GM19238 (cell line): ENCODE measurements around the gene AMIGO3.
"Not testable (repeated sequence)": the region's sequence is repeated elsewhere in the genome, so short reads cannot be mapped to it uniquely, and the experiment has no call there.

Source experiments
- DNase-seq: peaks from one replicate; pipeline ENCODE4 v3.0.0; 2011; ENCODE audit warnings: low spot score; ENCODE audit not compliant: insufficient read length

AMIGO3 gene, protein sequence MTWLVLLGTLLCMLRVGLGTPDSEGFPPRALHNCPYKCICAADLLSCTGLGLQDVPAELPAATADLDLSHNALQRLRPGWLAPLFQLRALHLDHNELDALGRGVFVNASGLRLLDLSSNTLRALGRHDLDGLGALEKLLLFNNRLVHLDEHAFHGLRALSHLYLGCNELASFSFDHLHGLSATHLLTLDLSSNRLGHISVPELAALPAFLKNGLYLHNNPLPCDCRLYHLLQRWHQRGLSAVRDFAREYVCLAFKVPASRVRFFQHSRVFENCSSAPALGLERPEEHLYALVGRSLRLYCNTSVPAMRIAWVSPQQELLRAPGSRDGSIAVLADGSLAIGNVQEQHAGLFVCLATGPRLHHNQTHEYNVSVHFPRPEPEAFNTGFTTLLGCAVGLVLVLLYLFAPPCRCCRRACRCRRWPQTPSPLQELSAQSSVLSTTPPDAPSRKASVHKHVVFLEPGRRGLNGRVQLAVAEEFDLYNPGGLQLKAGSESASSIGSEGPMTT

DNA sequence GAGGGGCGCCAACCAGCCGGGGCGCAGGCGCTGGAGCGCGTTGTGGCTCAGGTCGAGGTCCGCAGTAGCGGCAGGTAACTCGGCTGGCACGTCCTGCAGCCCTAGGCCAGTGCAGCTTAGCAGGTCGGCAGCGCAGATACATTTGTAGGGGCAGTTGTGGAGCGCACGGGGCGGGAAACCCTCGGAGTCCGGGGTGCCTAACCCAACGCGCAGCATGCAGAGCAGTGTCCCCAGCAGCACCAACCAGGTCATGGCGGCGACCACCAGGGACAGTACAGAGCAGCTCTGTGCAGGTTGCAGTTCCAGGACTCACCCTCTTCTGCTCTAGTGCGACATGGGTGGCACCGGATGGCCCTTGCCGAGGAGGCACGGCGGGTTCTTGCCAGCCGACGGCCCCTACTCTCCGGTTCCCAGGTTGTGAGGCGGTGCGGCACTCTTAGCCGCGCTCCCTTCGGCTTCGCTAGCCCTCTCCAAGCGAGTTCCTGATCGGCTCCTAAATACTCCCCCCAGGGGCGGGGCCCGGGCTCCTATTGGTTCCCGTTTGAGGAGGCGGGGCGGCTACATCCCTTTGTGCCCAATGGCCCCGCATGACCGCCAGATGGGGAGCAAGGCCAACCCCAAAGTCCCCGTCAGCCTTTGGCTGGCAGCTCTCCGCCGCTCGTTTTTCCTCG is at the start of gene AMIGO3:
TSS of gene AMIGO3 (minus strand) at position 471 of the 671 bp plus-strand sequence. CDS start at position 252, 219 bp downstream.
- peak; percentile 96 for DNase-seq

GRCh38 chr3:49763981-49764380 is 44.5 kb upstream of the AMIGO3 start:
- DNase-seq = no peak

DNA sequence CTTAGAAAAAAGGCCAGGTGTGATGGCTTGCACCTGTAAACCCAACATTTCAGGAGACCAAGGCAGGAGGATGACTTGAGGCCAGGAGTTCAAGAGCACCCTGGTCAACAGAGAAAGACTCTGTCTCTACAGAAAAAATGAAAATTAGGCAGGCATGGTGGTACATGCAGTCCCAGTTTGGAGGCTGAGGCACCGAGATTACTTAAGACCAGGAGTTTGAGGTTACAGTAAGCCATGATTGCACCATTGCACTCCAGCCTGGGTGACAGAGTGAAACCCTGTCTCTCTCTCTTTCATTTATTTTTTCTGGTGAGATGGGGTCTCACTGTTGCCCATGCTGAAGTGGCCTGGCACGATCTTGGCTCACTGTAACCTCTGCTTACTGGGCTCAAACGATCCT is 42.2 kb upstream of the AMIGO3 start:
- no peak for DNase-seq

DNA sequence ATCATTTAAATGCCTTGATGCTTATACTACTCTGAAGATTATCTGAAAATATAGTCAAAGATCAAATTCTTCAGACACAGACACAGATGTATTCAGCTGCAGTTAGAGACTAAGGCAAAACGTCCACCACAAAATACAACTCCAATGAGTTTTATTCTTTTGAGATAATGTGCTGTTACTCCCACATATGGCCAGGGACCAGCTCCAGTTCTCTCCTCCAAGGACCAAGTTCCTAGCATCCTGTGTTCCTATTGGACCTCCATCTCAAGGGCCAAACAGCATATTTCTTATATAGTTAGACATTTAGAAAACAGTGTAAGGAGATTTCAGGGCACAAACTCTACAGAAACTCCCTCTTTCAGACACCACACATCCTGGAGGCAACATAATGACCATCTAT is 39.7 kb upstream of the AMIGO3 start:
- DNase-seq = no peak

GRCh38 chr3:49757197-49757596 is 37.7 kb upstream of the AMIGO3 start:
- DNase-seq = no peak

GRCh38 chr3:49756036-49756435 is 36.6 kb upstream of the AMIGO3 start:
- no peak for DNase-seq

DNA sequence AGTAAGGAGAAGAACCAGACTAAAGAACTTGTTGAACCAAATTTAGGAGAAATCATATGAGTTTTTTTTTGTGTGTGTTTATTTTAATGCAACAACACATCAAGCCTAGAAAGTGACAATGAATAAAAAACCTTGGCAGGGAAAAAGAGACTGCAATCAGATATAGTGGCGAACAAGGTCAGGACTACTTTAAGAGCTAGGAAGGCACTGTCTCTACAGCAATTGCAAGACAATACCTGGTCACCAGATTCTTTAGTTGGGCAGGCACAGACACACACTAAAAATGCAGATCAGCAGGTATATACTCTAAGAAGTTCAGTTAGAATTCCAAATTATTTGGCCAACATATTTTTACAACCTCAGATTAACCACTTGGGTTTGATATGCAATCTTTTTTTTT is 35.1 kb upstream of the AMIGO3 start:
- no peak for DNase-seq

DNA sequence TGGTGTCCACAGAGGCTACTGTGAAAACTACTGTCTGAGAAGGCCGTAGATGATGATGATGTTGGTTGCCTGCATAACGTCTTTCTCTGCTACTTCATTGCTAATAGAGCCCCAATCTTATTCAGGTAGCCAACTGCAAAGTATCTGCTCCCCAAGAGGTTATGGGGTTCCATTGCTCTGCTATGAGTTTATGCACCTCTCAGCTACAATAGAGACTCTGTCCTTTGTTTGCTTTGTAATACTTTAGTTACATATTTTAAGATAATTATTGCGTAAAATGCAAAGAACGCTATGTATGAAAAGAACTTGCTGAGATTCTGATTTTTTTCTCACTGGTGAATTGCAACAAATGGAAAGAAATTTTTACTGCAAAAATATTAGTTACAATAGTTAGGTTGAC is 32.0 kb upstream of the AMIGO3 start:
- DNase-seq = no peak

DNA sequence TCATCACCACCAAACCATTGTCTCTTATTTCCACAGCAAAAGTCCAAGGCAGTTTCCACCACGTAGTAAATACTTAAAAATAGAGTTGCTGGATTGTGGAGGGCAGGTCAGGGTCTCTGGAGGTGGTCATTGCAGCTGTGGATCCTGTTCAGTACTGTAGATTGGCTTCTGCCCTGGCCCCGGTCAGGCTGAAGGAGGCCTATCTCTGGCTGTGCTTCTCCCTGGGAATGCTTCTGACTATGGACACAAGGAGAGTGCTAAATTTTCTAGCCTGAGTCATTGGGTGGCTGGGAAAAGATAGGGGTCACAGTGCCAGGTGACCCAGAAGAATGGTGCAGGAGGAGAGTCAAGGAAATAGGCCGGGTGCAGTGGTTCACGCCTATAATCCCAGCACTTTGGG is 30.6 kb upstream of the AMIGO3 start:
- no peak for DNase-seq

GRCh38 chr3:49748874-49749273 is 29.4 kb upstream of the AMIGO3 start:
- DNase-seq = not testable (repeated sequence)

GRCh38 chr3:49747792-49748480 is 28.5 kb upstream of the AMIGO3 start:
- no peak for DNase-seq

DNA sequence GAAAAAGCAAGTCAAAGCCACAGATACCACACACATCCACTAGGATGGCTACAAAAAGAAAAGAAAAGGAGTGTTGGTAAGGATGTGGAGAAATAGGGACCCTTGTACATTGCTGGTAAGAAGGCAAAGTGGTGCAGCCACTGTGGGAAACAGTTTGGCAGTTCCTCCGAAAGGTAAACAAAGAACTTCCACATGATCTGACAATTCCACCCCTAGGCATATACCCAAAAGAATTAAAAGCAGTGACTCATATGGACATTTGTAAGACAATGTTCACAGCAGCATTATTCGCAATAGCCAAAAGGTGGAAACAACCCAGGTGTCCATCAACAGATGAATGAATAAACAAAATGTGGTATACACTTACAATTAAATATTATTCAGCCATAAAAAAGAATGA is 26.5 kb upstream of the AMIGO3 start:
- DNase-seq = no peak

DNA sequence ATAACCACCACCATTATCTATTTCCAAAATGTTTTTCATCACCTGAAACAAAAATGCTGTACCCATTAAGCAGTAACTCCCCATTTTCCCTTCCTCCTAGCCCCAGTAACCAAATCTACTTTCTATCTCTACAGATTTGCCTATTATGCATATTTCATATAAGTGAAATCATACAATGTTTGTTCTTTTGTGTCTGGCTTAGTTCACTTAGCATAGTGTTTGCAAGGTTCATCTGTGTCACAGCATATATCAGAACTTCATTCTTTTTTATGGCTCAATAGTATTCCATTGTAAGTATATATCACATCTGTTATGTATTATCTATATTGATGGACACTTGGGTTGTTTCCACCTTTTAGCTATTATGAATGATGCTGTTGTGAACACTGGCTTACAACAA is 20.9 kb upstream of the AMIGO3 start:
- no peak for DNase-seq

DNA sequence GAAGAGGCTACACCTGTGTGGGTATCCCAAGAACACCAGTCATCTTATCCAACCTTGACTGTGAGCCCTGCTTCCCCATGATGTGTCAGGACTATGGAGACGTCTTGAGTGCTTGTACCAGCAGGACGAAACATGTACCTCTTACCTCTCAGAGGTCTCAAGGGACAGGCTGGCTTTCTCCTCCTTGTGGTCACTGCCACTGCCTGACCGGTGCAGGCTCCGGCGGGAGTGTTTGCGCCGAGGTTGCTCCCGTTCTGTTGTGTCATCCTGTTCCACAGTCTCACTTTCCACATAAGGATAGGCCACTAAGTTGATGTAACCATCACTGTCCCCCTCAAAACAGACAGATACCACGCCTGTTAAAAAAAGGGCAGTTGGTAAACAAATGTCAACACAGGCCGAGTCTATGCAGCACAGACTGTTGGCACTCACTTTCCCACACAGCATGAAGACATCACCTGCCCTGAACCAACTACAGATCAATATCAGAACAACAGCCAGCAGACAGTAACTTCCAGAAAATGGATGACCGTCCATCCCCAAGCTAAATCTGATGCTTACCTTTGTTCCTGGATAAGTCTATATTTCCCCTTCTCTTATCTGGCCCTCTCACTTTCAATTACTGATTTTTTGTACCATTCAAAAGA is 18.7 kb upstream of the AMIGO3 start:
- no peak for DNase-seq

- no peak for DNase-seq
Observed at GRCh38 chr3:49734752-49735151, 15.3 kb upstream of the AMIGO3 start.

DNA sequence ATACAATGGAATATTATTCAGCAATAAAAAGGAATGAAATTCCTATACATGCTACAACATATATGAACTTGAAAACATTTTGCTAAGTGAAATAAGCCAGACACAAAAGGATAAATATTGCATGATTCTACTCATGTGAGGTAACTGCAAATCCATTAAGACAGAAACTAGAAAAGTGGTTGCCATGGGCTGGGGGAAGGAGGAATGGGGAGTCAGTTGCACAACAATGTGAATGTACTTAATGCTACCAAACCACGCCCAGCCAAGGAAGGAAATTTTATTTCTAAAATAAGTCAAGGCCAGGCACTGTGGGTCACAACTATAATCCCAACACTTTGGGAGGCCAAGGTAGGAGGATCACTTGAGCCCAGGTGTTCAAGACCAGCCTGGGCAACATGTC is 14.1 kb upstream of the AMIGO3 start:
- no peak for DNase-seq

DNA sequence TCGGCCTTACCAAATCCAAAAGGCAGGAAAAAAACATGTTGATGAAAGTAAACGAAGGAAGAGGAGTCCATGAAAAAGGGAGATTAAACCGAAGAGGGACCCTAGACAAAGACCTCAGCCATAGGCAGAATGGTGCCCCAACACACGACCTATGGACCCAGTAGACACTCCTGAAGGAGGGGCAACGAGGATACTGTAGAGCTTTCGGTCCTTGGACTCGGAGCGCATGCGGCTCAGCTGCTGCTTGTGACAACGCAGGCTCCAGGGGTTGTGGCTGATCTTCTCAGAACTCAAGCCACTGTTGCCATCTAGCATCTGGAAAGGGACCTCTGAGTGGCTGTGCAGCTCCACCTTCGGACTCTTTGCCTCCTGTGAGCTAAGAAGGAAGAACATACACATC is 13.1 kb upstream of the AMIGO3 start:
- DNase-seq = no peak

DNA sequence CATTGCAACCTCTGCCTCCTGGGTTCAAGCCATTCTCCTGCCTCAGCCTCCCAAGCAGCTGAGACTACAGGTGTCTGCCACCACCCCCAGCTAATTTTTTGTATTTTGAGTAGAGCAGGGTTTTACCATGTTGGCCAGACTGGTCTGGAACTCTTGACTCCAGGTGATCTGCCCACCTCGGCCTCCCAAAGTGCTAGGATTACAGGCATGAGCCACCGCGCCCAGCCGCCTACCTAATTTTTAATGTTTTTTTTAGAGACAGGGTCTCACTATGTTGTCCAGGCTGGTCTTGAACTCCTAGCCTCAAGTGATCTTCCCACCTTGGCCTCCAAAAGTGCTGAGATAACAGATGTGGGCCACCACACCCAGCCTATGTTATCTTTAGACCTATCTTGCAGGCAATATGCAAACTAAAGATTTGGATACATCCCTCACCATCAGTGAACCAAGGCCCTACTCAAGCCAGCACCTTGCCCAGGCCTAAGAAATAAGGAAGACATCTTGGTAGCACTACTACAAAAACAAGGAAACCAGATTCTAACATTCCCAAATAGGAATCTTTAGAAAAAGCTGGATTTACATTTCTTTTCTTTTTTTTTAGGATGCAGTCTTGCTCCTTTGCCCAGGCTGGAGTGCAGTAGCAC is 10.6 kb upstream of the AMIGO3 start:
- DNase-seq = no peak

GRCh38 chr3:49727924-49728361 is 8.5 kb upstream of the AMIGO3 start:
- no peak for DNase-seq

- DNase-seq = no peak
Observed at GRCh38 chr3:49727154-49727923, 7.9 kb upstream of the AMIGO3 start.
